Cardiac fibroblast (primary cell): ENCODE data around the gene FBXO15.

Experiments used
- DNase-seq, 2 donors: peaks; one replicate each; pipeline versions ENCODE4 v3.0.0 to v3.0.0-alpha.2; 2010; ENCODE audit warnings: low read depth in 2 of 2
- H3K4me3 ChIP-seq, 2 donors: replicated peaks in 1 of 2; 1 replicate in 1 of 2; 2 replicates in 1 of 2; pipeline ENCODE4 v1.5.1; 2011; ENCODE audit warnings: low read depth in 2 of 2, low read length in 2 of 2, mild to moderate bottlenecking in 2 of 2, moderate library complexity in 1 of 2
- TF ChIP-seq, protein P1 (sequence below): IDR thresholded peaks from one replicate; pipeline ENCODE4 v1.5.1; 2011; ENCODE audit warnings: low read depth, mild to moderate bottlenecking, low read length, inconsistent platforms

FBXO15 gene

DNA sequence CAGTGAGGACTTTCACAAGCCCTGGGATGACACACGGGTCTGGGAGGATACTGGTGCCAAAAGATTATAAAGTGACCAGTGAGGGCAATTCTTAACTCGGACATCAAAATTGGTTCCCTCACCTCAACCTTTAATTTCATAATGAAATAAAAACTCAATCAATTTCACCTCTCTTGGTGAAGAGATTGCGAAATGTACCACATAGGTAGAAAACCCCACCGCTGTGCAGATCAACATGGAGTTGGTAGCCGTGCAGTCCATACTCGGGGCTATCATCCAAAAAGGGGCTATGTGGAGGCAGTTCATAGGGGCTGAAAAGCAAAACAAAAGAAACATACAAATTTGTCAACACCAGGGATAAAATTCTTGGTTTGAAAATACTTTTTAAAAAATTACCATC is 24.4 kb downstream of the FBXO15 start:
- no peak for DNase-seq
- no peak overlapping the region for H3K4me3 ChIP-seq
- TF ChIP-seq, protein P1, sequence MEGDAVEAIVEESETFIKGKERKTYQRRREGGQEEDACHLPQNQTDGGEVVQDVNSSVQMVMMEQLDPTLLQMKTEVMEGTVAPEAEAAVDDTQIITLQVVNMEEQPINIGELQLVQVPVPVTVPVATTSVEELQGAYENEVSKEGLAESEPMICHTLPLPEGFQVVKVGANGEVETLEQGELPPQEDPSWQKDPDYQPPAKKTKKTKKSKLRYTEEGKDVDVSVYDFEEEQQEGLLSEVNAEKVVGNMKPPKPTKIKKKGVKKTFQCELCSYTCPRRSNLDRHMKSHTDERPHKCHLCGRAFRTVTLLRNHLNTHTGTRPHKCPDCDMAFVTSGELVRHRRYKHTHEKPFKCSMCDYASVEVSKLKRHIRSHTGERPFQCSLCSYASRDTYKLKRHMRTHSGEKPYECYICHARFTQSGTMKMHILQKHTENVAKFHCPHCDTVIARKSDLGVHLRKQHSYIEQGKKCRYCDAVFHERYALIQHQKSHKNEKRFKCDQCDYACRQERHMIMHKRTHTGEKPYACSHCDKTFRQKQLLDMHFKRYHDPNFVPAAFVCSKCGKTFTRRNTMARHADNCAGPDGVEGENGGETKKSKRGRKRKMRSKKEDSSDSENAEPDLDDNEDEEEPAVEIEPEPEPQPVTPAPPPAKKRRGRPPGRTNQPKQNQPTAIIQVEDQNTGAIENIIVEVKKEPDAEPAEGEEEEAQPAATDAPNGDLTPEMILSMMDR = no peak

DNA sequence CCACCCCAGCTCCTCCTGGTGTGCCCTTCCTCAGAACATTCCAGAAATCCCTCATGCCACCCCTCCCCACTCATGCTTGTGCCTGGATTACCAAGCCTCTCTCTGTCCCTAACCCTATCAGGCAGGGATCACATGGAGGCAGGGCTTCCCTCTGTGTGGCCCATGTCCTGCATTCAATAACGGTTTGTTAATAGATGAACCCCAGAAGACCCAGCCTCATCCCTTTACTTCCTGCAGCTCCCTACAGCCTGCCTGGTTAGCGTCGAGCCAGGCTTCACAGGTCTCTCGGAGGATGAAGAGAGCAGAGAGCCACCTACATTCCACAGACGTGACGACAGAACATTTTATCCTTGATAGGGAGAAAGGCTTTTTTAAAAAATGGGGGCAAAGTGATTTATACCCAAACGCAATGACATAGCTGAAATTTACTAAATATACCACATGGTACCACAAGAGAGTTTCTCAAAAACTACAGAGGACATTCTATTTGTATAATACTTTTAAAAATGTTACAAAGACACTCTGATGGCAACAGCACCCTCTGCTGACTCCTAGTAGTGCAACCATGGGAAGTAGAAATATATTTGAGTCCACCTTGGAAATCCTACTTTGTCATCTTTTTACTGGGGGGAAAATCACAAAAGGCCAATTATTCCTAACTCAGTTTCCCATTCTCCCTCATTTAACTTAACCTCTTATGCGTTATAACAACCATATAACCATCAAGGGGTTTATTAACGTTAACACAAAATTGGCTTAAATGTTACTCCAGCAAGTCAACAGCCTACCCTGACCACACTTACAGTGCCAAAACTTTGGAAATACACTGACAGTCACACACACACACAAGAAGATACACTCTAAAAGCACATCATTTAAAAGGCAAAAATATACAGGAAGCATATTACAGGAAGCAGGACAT is 30.7 kb downstream of the FBXO15 start:
- no peak overlapping the region for H3K4me3 ChIP-seq
- TF ChIP-seq, protein P1 = peak; percentile 74
- peak; percentile 60 to 69 for DNase-seq

DNA sequence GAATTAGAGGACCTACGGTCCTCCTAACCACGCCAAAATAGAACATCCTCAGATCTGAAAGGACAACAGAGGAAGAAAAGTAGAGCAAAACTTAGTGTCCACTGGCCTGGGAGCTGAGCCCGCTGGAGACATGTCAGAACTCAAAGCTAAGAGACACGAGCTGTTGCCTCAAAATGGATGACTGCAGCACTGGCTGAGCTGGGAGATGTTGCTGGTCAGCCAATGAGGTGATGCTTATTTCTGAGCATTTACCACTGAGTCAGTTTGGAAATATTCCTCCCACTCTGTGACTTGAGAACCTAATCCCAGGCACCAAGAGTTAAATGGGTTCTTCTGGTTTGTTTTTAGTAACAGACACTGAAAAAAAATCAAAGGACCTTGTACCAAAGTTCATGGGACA is 32.6 kb downstream of the FBXO15 start:
- TF ChIP-seq, protein P1 = no peak
- no peak overlapping the region for H3K4me3 ChIP-seq
- peak; percentile 1 to 46 for DNase-seq

DNA sequence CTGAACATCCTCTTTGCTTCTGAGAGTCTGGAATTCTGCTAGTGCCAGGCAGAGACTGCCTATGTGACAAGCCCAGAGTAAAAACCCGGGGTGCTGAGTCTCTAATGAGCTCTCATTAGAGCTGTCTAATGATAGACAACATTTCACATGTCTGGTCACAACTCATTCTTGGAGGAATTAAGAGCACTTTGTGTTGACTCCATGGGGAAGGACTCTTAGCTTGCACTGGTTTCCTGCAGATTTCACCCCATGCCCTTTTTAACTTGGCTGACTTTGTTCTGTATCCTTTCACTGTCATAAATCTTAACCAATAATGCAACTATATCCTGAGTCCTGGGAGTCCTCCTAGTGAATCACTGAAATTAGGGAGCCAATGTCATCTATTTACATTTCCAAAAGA is 33.5 kb downstream of the FBXO15 start:
- no peak overlapping the region for H3K4me3 ChIP-seq
- no peak for DNase-seq
- TF ChIP-seq, protein P1 = no peak

DNA sequence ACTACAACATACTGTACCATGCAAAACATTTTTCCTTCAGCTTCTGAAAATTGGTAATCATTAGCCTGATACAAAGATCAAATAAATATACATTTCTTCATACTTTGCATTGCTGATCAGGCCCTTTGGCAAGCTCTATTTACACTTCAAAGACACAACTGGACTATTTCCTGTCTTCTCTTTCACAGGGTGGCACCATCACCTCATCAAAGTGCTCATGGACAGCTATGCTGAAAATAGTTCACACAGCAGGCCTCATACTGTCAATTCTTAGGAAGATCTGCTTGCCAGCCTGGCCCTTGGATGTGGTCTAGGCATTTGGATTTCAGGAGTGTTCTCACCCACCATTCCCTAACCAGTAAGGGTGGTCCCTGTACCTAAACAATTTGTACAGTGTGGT is 33.9 kb downstream of the FBXO15 start:
- H3K4me3 ChIP-seq = no peak overlapping the region
- DNase-seq = no peak
- TF ChIP-seq, protein P1 = no peak

DNA sequence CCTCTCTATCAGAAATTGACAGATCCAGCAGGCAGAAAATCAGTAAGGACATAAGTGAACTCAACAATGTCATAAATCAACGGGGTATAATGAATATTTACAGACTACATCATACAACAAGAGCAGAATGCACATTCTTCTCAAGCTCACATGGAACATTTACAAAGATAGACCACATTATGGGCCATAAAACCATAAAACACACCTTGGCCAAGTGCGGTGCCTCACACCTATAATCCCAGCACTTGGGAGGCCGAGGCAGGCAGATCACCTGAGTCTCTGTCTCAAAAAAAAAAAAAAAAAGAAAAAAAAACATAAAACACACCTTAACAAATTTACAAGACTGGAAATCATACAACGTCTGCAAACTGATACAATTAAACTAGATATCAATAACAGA is 36.7 kb downstream of the FBXO15 start:
- H3K4me3 ChIP-seq = no peak overlapping the region
- no peak for DNase-seq
- TF ChIP-seq, protein P1 = no peak
